ENCODE results near the gene SYNE1.
"Not testable (repeated sequence)": the region's sequence is repeated elsewhere in the genome, so short reads cannot be mapped to it uniquely, and the experiment has no call there.

Gene SYNE1

DNA sequence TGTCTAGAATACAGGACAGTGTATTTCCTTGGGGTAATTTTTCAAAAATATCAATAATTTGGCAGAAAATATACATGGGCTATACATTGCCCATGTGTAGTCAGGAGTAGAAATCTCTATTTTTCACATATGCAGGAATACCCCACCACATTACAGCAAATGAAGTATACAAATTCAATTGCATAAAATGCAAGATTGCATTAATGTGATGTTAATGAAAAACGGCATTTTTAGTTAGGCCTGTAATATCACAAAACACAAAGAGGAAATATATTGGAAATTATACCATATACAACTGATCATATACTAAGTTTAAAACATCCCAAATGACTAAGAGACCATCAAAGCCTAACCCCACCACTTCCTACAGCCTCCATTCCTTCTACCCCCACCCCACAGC, 154.9 kb downstream of the SYNE1 start:
- no peak for DNase-seq (ENCODE audit: low spot score)

DNA sequence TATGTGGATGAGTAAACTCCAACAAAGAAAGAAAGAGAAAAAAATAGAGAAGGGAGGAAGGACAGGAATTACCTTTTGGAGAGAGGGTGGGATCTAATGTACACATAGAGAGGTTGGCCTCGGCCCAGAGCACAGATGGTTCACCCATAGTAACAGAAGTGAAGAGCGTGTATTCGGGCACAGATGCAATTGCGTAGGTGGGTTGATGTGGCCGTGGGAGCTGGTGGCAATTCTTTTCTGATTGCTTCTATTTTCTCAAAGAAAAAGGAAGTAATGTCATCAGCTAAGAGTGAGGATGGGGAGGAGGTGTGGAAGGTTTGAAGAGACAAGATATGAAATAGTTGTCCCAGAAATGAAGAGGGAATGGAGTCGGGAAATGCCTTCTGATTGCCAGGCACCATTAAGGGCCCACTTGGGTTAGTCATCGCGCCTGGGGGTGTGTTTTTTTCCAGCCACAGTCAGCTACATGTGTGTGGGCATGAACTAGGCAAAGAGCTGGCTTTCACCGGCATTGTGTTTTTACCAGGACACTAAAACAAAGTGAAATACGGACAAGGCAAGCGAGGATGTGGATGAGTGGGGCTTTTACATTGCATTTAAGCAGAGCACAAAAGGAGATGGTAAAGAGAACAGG, 158.7 kb downstream of the SYNE1 start:
- no peak for DNase-seq (ENCODE audit: low spot score)

DNA sequence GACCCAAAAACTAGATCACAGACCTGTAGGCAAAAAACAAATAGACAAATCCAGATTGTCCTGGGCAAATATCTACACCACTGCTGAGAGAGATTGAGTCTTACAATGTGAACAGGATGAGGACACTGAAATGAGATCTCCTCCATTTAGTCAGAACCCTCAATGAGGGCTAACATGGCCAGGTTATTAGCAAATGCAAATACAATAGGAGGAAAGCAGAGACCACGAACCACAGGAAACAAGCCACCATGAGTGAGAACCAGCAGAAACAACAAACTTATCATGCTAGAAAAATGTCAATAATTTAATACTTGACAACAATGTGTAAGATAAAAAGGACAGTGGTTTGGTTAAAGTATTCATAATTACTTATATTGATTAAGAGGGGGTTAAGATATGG, 162.8 kb downstream of the SYNE1 start:
- DNase-seq (ENCODE audit: low spot score) = no peak

DNA sequence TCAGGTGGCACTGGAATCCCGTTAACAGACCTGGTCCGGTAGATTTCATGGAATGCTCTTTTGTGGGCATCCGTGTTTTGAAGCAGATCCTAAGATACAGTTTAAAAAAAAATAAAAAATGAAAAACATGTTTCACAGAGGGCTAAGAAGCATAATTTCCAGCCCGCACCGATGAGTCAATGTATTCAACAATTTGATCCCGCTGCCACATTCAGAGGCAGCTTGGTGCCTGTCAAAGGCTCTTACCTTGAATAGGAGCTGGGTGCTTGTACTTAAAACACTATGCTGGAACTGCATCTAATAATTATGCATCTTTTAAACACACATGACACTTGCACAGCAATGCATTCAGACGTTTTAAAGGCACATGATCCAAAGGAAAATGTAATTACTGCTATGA, 164.8 kb downstream of the SYNE1 start:
- no peak for DNase-seq (ENCODE audit: low spot score)

DNA sequence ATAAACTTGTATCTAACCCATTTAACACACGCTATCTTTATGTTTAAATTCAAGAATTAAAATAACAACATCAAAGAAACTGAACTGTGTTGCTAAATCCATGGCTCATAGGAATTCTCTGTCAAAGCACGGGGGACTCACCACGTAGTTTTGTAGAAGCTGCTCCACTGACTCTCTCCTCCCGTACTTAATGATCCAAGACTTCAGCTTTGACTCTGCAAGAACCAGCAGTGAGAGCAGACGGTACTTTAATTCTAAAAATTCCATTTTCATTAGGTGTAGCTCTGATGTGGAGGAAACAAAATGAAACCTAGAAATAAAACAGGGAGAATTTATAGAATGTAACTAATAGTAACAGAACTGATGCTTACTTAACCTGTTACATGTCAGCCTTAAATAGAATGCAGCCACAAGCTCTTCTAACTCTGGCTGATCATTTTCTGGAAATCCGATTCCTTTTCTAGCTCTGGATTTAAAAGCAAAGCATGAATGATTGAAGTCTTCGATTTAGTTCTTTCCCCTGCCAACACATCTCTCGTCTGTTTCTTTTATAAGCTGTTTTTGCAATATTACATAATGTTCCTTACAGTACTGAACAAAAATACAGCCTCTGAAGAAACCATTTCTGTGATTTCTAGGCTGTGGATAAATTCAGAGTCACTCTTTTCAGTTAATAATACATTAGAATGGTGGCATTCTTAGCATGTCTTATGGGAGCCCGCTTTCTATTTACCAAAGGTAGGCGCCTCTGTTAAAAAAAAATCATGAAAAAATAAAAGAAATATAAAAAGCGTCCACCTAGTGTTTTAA, 165.5 kb downstream of the SYNE1 start:
- DNase-seq (ENCODE audit: low spot score) = peak; percentile 25

DNA sequence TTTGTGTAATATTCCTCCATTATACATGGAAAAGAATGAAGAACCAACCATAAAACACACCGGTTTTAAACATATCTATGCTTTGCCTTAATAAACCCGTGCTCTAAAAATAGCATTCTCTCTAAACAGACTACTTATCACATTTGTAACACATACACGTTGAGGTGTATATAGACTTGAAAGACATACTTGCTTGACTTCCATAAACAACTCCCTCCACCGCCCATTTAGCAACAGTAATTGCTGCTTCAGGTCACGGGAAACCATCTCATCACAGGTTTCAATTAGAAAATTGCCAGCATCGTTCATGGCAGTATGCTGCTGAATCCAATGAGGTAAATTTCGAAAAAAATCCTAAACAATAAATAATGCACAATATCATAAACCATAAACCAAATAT, 174.0 kb downstream of the SYNE1 start:
- DNase-seq (ENCODE audit: low spot score) = no peak

DNA sequence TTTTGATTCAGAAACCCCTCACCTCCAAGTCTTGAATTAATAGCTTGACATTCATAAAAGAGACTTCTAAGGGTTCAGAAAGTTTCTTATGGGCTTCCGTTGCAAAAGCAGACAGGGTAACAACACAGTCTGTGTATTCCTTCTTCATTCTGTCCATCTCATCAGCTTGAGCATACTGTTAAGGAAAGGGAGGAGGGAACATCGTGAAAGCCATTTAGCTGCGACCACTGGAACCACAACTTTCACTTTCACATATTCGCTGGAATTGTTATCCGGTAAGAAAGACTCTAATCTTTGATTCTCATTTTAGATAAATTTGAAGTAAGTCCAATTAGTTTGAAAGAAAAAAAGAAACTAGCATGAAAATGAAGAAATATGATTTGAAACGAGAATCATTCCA, 174.4 kb downstream of the SYNE1 start:
- no peak for DNase-seq (ENCODE audit: low spot score)

DNA sequence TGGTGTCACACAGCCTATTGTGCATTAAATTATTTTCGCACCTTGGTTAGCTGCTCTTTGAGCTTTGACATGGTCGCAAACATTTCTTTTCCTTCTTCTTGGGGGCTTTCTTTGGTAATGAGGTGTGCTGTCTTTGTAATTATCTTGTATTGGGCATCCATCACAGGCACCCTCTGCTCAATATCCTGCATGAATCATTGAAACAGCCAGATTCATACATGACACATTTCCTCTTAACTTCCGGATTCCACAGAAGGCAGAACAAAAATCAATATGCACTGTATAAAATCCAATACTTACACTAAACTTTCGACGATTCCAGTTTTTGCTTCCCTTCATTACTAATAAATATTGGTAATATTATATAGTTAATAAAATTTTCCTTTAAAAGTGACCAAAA, 175.6 kb downstream of the SYNE1 start:
- no peak for DNase-seq (ENCODE audit: low spot score)

DNA sequence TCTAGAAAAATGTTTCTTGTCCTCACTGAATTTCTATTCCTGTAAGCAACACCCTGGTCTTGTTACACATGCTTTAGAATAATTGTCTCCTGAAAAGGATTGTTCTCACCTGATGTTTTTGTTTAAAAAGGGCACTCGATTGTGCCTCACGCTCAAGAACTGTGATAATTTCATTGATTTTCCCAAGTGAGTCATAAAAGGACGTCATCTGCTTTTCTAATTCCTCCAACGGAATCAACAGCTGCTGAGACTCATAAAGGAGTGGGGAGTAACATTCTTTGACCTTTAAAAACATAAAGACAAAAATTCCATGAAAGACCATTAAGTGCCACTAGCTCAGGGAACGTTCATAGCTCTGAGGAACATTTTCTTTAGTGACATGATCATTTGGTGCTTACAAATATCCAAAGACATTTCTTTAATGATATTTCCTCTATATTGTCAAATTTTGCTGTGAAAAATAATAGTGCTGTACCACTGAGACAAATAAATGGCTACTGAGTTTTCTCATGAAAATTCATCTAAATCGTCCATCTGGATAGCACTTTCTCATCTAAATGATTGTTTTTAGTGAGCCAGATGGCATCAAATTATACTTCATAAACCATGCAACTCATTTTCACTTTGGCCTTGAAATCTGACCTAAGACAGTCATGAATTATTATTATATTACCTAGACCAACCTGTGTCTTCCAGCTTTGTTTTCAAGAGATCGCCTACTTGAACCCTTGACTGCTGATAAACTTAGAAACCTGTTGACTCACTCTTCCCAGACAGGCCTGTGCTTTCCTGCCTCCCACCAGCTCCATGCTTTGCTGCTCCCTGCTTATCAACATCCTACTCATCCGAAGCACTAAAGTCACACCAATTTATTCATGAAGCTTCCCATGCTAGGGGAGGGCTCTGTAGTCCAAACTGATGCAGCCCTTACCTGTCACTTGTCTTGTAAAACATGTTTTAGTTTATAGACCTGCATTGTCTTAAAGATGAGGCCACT, 178.2 kb downstream of the SYNE1 start:
- no peak for DNase-seq (ENCODE audit: low spot score)

DNA sequence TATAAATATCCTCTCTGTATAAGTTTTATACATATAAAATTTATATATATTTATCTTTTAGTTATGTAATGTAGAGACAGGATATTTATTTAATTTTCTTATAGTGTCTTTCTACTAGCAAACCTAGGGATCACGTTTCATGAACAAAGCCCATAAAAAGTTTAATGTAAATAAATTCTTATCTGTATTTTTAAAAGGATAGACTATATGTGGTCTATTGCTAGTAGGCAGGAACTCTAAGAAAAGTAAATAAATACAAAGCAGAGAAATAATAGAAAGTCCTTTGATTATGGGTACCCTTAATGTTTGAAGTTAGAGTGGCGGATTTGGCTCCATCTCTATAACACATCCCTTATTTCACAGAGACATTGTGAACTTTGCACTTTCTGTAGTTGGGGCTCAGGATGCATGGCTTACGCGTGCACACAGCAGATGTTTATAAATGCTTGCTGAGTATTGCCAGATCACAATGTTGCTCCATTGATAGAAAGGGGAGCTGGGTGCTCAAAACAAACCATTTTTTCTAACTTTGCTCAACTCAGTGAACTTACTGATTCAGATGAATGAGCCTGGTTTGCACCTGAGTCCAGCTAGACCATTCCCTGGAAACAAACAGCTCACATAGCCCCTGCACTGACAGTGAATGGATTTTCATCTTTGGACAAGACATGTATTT, 179.1 kb downstream of the SYNE1 start:
- DNase-seq (ENCODE audit: low spot score) = no peak

DNA sequence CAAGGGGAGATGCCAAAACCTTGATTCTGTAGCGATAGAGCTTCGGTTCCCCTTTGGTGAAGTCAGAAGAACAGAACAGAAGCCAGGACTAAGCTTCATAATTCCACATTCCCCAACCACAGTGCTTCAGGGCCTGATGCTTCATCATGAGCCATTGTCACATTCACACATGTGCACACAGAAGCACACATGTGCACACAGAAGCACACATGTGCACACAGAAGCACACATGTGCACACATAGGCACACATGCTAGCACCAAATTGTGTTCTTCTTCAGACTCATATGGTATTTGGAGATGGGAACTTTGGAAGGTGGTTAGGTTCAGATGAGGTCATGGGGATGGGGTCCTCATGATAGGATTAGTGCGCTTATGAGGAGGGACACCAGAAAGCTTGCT, 183.2 kb downstream of the SYNE1 start:
- no peak for DNase-seq (ENCODE audit: low spot score)

DNA sequence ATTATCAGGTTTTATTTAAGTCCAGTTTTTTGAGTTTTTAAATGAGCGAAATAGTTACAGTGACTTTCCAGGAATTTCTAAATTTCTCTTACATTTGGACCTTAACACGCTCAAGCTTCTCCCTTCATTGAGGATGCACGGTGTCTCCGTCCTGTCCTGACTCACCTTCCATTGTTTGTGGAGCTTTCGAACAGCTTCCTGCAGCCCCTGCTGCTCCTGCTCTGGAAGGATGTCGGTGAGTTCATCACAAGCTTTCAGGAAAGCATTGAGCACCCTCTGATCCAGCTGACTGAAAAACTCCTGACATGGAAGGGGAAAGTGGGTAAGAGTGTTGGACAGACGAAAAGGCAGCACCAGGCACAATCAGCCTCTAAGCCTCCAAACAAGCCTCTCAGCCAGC, 183.7 kb downstream of the SYNE1 start:
- DNase-seq (ENCODE audit: low spot score) = no peak

DNA sequence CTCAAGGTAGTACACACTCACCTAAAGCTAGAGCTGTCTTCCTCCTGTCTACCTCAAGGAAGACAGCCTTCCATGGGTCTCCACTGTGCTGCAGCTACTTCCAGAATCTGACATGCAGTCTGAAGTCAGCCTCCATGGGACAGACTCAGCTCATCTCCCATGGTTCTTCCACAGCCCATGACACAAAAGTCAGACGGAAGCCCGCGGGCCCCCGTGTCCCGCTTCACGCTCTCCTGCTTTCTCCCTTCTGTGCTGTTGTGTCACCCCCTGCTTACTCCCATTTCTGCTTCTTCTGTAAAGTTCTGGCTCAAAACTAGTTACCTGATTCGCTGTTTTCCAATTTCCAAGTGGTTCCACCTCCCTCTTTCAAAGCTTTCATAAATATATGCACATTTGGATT, 184.5 kb downstream of the SYNE1 start:
- DNase-seq (ENCODE audit: low spot score) = no peak

DNA sequence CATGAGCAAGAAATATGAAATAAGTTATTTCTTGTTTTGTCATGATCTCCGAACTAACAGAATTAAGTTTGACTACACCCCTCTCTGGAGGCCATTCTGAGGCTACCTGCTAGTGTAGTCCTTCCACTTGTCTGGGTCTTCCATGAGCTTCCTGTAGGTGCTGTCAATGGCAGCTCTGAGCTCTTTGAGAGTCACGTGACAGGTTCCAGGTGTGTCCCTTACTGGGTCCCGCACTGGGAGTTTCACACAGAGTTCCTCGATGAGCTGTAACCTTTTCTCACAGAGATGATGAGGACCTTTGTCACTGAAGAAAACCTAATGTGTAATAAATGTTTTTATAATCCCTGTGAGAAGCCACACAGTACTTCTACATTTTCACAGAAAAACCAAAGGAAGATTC, 186.6 kb downstream of the SYNE1 start:
- DNase-seq (ENCODE audit: low spot score) = no peak

DNA sequence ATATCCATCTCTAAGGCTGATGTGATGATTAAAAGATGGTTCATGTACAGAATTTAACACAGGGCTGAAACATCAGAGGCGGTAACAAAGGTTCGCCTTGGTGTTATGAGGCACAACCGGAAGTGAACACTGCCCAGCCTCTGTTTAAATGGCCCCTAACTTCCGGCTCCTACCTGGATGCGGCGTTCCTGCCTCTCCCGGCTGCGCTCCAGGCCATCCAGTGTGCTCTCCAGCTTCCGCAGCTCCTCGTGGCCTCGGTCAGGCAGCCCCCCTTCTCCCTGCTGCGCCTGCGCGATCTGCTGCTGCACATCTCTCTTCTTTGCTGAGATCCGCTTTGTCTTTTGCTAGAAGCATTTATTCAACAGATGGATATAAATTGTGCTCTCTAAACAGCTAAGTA, 195.3 kb downstream of the SYNE1 start:
- no peak for DNase-seq (ENCODE audit: low spot score)

DNA sequence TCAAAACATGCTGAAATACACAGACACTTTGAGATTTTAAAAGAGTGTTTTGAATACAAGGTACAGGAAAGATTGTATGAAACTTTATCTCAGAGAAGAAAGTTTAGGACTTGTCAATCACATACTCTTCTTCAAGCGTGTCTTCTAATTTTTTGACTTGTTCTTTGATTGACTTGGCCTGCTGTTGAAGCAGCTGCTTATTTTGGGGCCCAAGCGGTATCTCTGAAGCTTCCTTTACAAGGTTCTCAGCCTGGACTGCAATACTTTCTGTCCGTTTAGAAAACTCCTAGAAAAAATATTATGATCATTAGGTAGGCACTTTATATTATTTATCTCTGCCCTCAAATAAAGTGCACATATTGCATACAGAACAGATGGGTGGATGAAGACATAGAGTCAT, 201.3 kb downstream of the SYNE1 start:
- DNase-seq (ENCODE audit: low spot score) = no peak

DNA sequence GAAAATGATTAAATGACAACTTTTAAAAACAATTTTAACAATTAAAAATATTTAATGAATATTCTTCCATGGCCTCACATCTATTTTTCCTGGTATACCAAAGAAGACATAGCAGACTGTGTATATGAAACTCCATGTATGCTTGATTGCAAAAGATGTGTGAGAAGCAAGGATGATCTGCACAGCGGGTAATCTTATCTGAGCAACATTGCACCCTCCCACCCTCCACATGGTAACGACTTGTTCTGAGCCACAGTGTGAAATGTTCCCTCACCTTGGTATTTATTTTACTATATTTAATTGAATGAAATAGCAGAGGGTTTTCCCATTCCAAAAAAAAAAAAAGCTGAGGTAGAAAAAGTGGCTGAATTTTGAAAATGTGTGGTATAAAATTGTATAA, 204.4 kb downstream of the SYNE1 start:
- DNase-seq (ENCODE audit: low spot score) = no peak

DNA sequence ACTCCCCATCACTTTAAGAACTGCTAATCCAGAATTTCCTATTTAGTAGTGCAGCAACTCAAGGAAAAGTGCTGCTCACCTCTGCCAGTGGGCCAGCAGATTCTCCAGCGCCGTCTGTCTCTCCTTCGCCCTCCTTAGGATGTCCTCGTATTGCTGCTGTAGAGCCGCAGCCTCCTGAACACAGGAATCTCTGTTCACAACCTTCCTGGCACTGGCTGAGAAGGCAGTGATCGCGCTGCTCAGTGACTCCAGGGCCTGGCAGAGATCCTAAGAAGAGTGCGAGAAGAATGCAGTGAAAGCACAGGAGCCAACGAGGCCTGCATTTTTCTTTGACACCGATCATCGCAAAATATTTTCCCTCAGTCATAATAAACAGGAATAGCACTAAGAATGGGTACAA, 209.0 kb downstream of the SYNE1 start:
- peak; percentile 47 for DNase-seq (ENCODE audit: low spot score)

DNA sequence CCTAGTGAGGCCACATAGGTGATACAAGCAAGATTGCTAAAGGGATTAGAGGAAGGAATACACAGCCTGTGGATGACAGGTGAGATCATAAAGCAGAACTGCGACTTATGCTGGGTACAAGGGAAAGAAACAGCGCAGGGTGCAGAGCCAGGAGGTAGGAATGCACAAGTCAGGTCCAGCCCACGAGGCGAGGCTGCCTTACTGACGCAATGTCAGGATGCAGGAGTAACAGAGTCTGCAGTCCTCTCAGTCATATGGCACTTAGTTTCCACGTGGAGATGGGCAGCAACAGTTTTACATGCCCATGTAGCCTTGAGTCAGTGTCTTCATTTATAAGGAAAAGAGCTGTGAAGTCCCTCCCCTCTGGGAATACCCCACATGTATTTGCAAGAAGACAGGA, 210.9 kb downstream of the SYNE1 start:
- no peak for DNase-seq (ENCODE audit: low spot score)

DNA sequence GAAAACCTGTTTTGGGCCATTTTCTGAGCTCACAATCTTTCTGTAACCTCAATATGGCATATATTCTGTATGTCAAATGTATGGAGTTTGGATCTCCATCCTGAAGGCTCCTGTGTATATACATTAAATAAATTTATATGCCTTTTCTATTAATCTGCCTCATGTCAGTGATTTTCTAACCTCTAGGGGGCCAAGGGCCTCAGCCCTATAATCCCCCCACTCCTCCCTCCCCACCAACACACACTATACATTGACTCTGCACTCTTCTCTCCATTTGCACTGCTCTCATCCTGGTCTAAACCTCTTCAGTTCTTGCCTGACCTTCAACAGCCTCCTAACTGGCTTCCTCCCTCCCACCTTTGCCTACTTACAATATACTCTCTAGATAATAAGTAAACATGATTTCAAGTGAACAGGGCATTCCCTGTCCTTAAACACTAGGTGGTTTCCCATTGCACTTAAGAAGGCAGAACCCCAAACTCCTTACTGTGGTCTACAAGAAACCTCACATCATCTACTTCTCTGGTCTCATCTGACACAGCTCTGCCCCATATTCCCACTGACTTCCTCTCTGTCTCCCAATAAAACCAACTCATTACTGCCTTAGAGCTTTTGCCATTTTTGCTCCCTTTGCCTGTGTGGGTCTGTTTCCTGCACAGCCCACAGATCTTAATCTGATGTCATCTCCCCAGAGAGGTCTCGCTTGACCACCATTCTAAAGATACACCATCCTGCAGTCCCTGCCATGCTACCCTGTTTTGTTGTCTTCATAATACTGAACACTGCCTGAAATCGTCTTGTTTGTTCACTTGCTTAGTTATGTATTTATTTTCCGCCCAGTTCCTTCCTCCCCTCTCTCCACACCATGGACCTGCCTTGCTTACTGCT, 213.7 kb downstream of the SYNE1 start:
- DNase-seq (ENCODE audit: low spot score) = no peak

DNA sequence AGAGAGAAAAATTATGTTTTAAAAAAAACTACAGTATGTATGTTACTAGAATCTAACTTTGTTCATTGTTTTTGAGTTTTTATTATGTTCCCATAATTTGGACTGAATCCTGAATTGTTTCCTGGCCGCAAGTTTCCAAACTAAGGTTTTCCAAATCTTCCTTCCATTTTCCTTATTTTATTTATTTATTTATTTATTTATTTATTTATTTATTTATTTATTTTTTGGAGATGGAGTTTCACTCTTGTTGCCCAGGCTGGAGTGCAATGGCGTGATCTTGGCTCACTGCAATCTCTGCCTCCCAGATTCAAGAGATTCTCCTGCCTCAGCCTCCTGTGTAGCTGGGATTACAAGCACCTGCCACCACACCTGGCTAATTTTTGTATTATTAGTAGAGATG, 215.7 kb downstream of the SYNE1 start:
- DNase-seq (ENCODE audit: low spot score) = not testable (repeated sequence)
